Endothelial cell (in vitro differentiated cells): ENCODE measurements around the gene RNF34. TPM values are rescaled to one million over a fixed set of nuclear protein-coding genes. Genes with fewer than 3 reads are reported as not detected.

Source experiments
- DNase-seq: peaks from one replicate; pipeline ENCODE4 v3.0.0; 2021; ENCODE audit warnings: low spot score
- H3K27ac Mint-ChIP-seq: one replicate; pipeline ENCODE4 v1.8.0; 2021; ENCODE audit warnings: mixed read lengths, inconsistent platforms; ENCODE audit not compliant: unreplicated experiment
- H3K27me3 Mint-ChIP-seq: one replicate; pipeline ENCODE4 v1.8.0; 2021; ENCODE audit warnings: mild to moderate bottlenecking, moderate library complexity, mixed read lengths, inconsistent platforms; ENCODE audit not compliant: unreplicated experiment
- H3K36me3 Mint-ChIP-seq: one replicate; pipeline ENCODE4 v1.8.0; 2021; ENCODE audit warnings: mild to moderate bottlenecking, low read depth, mixed read lengths, inconsistent platforms; ENCODE audit not compliant: unreplicated experiment
- H3K4me1 Mint-ChIP-seq: one replicate; pipeline ENCODE4 v1.8.0; 2021; ENCODE audit warnings: mild to moderate bottlenecking, mixed read lengths, inconsistent platforms; ENCODE audit not compliant: unreplicated experiment
- H3K4me3 Mint-ChIP-seq: one replicate; pipeline ENCODE4 v1.8.0; 2021; ENCODE audit warnings: mild to moderate bottlenecking, mixed read lengths, inconsistent platforms; ENCODE audit not compliant: unreplicated experiment
- H3K9me3 Mint-ChIP-seq: one replicate; pipeline ENCODE4 v1.8.0; 2021; ENCODE audit warnings: mixed read lengths, inconsistent platforms; ENCODE audit not compliant: unreplicated experiment
- total RNA-seq: library from RNA; stranded (reverse); fragmentation: NEBNext Ultra II Directional; extraction: Animal tissue kit (Norgen Biotek cat#: 25700); gene quantifications from one replicate; pipeline ENCODE4 v1.2.1, GENCODE V29; 2021; ENCODE audit not compliant: unreplicated experiment
- TF ChIP-seq, protein P1 (sequence below): fragments of 200-600 bp; sonication (generic); IDR thresholded peaks from one replicate; pipeline ENCODE4 v1.5.0; 2021; ENCODE audit warnings: antibody characterized with exemption; ENCODE audit not compliant: unreplicated experiment

Gene RNF34
- total RNA-seq, 1 donor from 2014 or later = 46.5 TPM

DNA sequence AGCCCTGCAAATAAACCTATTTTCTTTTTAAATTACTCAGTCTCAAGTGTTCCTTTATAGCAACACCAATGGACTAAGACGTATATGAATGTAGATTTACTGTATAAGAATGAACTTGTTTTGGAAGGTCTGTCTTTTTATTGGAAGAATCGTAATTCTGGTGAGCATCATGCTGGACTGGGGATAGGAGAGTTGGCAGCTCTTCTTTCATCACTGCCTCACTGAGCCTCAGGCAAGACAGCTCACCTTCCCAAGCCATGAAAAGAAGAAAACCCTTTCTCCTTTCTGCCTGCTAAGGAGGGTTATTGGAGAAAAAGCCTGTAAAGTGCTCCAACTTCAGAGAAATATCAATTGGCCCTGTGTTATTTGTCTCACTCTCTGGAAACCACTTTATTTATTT, 9.1 kb upstream of the RNF34 start:
- Mint-ChIP-seq H3K27me3 (no peaks in the 10 kb centered on the region), H3K9me3 (no peaks in the 10 kb centered on the region), H3K4me3 (no peak overlapping the region), H3K4me1 (peaks cover 4% of the 10 kb centered on the region), H3K36me3 (no peaks in the 10 kb centered on the region), H3K27ac (no peak overlapping the region)
- no peak for DNase-seq
- TF ChIP-seq, protein P1, sequence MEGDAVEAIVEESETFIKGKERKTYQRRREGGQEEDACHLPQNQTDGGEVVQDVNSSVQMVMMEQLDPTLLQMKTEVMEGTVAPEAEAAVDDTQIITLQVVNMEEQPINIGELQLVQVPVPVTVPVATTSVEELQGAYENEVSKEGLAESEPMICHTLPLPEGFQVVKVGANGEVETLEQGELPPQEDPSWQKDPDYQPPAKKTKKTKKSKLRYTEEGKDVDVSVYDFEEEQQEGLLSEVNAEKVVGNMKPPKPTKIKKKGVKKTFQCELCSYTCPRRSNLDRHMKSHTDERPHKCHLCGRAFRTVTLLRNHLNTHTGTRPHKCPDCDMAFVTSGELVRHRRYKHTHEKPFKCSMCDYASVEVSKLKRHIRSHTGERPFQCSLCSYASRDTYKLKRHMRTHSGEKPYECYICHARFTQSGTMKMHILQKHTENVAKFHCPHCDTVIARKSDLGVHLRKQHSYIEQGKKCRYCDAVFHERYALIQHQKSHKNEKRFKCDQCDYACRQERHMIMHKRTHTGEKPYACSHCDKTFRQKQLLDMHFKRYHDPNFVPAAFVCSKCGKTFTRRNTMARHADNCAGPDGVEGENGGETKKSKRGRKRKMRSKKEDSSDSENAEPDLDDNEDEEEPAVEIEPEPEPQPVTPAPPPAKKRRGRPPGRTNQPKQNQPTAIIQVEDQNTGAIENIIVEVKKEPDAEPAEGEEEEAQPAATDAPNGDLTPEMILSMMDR = no peak

DNA sequence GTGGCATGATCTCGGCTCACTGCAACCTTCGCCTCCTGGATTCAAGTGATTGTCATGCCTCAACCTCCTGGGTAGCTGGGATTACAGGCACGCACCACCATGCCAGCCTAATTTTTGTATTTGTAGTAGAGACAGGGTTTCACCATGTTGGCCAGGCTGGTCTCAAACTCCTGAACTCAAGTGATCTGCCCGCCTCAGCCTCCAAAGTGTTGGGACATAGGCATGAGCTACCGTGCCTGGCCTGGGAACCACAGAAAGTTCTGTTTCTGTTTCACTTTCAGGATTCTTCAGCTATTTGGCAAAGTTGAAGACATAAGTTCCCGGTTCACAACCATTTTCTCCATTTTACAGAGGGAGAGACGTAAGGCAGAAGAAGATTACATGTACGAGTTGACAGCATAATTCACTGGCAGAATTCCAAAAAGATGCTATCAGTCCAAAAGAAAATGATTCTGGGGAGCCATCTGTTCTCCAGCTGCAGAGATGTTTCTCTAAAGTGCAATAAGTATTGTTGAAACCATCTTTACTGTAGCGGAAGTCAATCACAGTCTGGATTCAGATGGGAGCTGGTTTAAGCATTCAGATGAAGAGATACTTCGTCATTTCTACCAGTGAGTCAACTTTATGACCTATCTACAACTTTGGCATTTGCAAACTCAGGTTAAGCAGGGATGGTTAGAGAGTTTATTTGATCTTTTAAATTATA, 8.1 kb upstream of the RNF34 start:
- DNase-seq = no peak

DNA sequence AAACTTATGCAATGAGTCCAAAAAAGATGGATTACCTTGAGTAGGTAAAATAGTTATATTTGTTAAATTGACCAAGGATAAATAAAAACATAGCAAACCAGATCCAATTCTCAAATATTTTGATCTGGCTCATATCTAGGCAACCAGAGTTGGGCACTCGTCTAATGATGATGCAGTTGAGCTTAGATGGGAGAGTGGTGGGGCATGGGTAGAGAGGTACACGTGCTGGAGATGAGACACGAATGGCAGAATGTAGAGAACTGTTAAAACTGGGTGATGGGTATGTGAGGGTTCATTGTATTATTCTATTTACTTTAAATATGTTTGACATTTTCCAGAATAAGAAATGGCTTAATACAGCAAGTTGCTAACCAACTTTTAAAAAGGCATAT, 7.6 kb upstream of the RNF34 start:
- H3K27ac Mint-ChIP-seq = no peak overlapping the region
- DNase-seq = no peak
- no peaks in the 10 kb centered on the region for H3K27me3 Mint-ChIP-seq
- peaks cover 4% of the 10 kb centered on the region for H3K4me1 Mint-ChIP-seq
- no peaks in the 10 kb centered on the region for H3K9me3 Mint-ChIP-seq
- TF ChIP-seq, protein P1 = no peak
- no peaks in the 10 kb centered on the region for H3K36me3 Mint-ChIP-seq
- no peak overlapping the region for H3K4me3 Mint-ChIP-seq

More for the DNA sequence above, 8.1 kb upstream of the RNF34 start:
- TF ChIP-seq, protein P1 = no peak
- Mint-ChIP-seq H3K4me1 (peaks cover 4% of the 10 kb centered on the region), H3K4me3 (no peak overlapping the region), H3K9me3 (no peaks in the 10 kb centered on the region), H3K27ac (no peak overlapping the region), H3K36me3 (no peaks in the 10 kb centered on the region), H3K27me3 (no peaks in the 10 kb centered on the region)

DNA sequence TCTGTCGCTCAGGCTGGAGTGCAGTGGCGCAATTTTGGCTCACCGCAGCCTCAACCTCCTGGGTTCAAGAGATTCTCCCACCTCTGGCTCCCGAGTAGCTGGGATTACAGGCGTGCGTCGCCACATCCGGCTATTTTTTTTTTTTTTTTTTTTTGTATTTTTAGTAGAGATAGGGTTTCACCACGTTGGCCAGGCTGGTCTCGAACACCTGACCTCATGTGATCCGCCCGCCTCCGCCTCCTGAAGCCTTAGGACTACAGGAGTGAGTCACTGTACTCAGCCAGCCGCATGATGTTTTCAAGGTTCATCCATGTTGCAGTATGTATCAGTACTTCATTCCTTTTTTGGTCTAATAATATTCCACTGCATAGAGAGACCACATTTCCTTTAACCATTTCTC, 2.4 kb upstream of the RNF34 start:
- Mint-ChIP-seq H3K36me3 (peaks cover 3% of the 10 kb centered on the region), H3K27me3 (peaks cover 4% of the 10 kb centered on the region), H3K27ac (no peak overlapping the region), H3K9me3 (no peaks in the 10 kb centered on the region), H3K4me3 (no peak overlapping the region), H3K4me1 (peaks cover 17% of the 10 kb centered on the region)
- TF ChIP-seq, protein P1 = no peak
- no peak for DNase-seq

DNA sequence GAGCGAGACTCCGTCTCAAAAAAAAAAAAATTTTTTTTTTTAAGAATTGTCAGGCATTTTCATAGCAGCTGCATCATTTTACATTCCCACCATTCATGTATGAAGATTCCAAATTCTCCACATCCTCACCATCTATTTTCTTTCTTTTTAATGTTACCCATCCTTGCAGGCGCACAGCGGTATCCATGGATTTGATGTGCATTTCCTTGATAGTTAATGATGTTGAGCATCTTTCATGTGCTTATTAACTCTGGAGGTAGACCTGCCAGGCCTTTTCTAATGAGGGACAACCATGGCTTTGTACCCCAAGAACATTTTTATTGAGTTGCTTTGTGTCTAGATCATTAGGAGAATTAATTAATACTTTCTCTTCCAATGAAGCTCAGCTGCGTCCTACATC, 1.6 kb upstream of the RNF34 start:
- Mint-ChIP-seq H3K27ac (no peak overlapping the region), H3K4me1 (peaks cover 17% of the 10 kb centered on the region), H3K4me3 (no peak overlapping the region), H3K27me3 (peaks cover 4% of the 10 kb centered on the region), H3K9me3 (no peaks in the 10 kb centered on the region), H3K36me3 (peaks cover 3% of the 10 kb centered on the region)
- no peak for DNase-seq
- TF ChIP-seq, protein P1 = no peak
